Measurements from ENCODE around the gene MN1. TPM values are rescaled to one million over a fixed set of nuclear protein-coding genes. Genes with fewer than 3 reads are reported as not detected.
A peak's percentile ranks its signal among the peaks of the same experiment; 100 is the strongest.

Gene MN1
- total and polyA plus RNA-seq, 2 of the 8 experiments (the other 6 are each of a cell fraction or from before 2014, with no cell fraction given), result 3.1 to 4.9 TPM

DNA sequence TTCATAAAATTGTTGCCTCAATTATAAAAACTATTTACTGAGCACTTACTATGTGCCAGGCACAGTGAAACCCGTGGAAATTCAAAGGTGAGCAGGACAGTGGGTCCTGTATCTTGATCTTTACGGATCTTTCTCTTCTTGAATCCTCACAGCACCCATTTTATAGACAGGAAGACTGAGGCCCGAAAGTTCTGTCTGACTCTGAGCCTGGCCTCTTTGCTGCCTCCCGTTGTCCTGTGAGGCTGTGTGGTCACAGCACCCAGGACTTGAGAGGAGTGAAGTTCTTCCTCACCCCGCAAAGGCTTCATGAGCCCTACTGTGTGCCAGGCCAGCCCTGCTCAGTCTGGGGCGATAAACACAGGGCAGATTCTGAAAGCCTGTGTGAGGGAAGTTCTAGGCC is 13.4 kb upstream of the MN1 start:
- no peak overlapping the region for H3K9ac ChIP-seq (replicated peaks in 1 of 4; ENCODE audit: extremely low read depth in 1 of 4, low read depth in 3 of 4, low read length in 3 of 4)
- FAIRE-seq (no peak), DNase-seq (ENCODE audit: low read depth in 1 of 2, low spot score in 2 of 2) (no peak)
- no peaks in the 10 kb centered on the region for H3K79me2 ChIP-seq (ENCODE audit: control insufficient read depth in 1 of 2, insufficient read depth in 2 of 2, low read length in 2 of 2)
- no peak overlapping the region for H2AFZ ChIP-seq (ENCODE audit: low read length)
- no peaks in the 10 kb centered on the region for H3K23me2 ChIP-seq (ENCODE audit: low read depth, low read length)
- no peak overlapping the region for H2BK15ac ChIP-seq (ENCODE audit: low read length)
- H4K91ac ChIP-seq (replicated peaks; ENCODE audit: insufficient read length, low read length), result no peak overlapping the region
- no peak overlapping the region for H2BK20ac ChIP-seq (ENCODE audit: low read length)
- no peak overlapping the region for H3K4me2 ChIP-seq (ENCODE audit: insufficient read depth in 1 of 2, low read depth in 2 of 2, low read length in 2 of 2)
- H2BK5ac ChIP-seq (ENCODE audit: low read depth, low read length), result no peak overlapping the region
- H3K4ac ChIP-seq (replicated peaks; ENCODE audit: insufficient read length, low read depth, low read length), result no peak overlapping the region
- no peak overlapping the region for H2AK5ac ChIP-seq (ENCODE audit: low read depth, low read length)
- peak overlapping the region; percentile 20; the same call in 1 of the 2 replicates for H3K18ac ChIP-seq (ENCODE audit: extremely low read depth, low read length)
- H4K20me1 ChIP-seq (replicated peaks in 1 of 2; ENCODE audit: control insufficient read depth in 1 of 2, insufficient read depth in 2 of 2, low read length in 2 of 2), result no peaks in the 10 kb centered on the region
- 82% methylated on average over 6 of the region's 6 CpGs; no CpG with 5 or more reads in 1 of the 2 experiments for WGBS, 2 experiments (ENCODE audit: extremely low coverage in 1 of 2, insufficient coverage in 1 of 2, insufficient read length in 1 of 2, insufficient replicate concordance in 2 of 2, low coverage in 1 of 2, low lambda C conversion rate in 2 of 2, missing lambda C conversion rate in 1 of 2)
- no peak overlapping the region for H4K5ac ChIP-seq (ENCODE audit: insufficient read length, low read depth, low read length)
- no peaks in the 10 kb centered on the region for H3K9me3 ChIP-seq (ENCODE audit: insufficient read depth in 2 of 2, low read depth in 1 of 2, low read length in 1 of 2)
- no peak overlapping the region for H2BK120ac ChIP-seq (replicated peaks; ENCODE audit: low read depth, low read length)
- ChIA-PET CTCF (ENCODE audit: partially characterized antibody) (no interaction called here), POLR2A (ENCODE audit: partially characterized antibody) (no interaction called here)
- H3K56ac ChIP-seq (replicated peaks; ENCODE audit: insufficient read length, low read depth, low read length), result no peak overlapping the region
- TF ChIP-seq KDM1A (IDR thresholded peaks at IDR 0.05; ENCODE audit: borderline replicate concordance, low read length) (peak; percentile 93; the same call in 1 of the 2 replicates), POLR2AphosphoS5 (IDR thresholded peaks at IDR 0.05; ENCODE audit: low read depth, low read length) (no peak)
- no peak overlapping the region for H2BK12ac ChIP-seq (ENCODE audit: low read depth, low read length)
- no peaks in the 10 kb centered on the region for H3K79me1 ChIP-seq (ENCODE audit: low read depth, low read length)
- no peak overlapping the region for H3K14ac ChIP-seq (ENCODE audit: insufficient read length)
- H3K23ac ChIP-seq (ENCODE audit: insufficient read length), result no peak overlapping the region
- H3K36me3 ChIP-seq (ENCODE audit: control insufficient read depth in 2 of 4, insufficient read depth in 4 of 4, low read length in 3 of 4), result no peaks in the 10 kb centered on the region
- H3K27me3 ChIP-seq (replicated peaks in 1 of 4; ENCODE audit: control insufficient read depth in 3 of 4, extremely low read depth in 1 of 4, insufficient read depth in 3 of 4, low read length in 3 of 4), result no peaks in the 10 kb centered on the region
- H3K27ac ChIP-seq (ENCODE audit: low read depth, low read length), result no peak overlapping the region
- H3K4me3 ChIP-seq (ENCODE audit: extremely low read depth in 1 of 4, insufficient read depth in 2 of 4, low read depth in 3 of 4, low read length in 4 of 4), result no peak overlapping the region
- no peak overlapping the region for H4K8ac ChIP-seq (ENCODE audit: extremely low read depth, insufficient read depth, low read length)
- peaks cover 2 to 12% (median 7%) of the 10 kb centered on the region in 4 experiments; a peak in 6 of 7 replicates for H3K4me1 ChIP-seq (replicated peaks in 1 of 4; ENCODE audit: control insufficient read depth in 3 of 4, insufficient read depth in 4 of 4, low read length in 3 of 4)
